HG02610 (cell line): Measurements from ENCODE around the gene DNMT3B.
"Not testable (repeated sequence)": the region's sequence is repeated elsewhere in the genome, so short reads cannot be mapped to it uniquely, and the experiment has no call there.

Source experiments
- ATAC-seq: cut with Tn5 transposase; IDR thresholded peaks from one replicate; pipeline ENCODE4 v1.9.1; 2021; ENCODE audit warnings: mild to moderate bottlenecking, moderate library complexity; ENCODE audit not compliant: unreplicated experiment

Gene DNMT3B

DNA sequence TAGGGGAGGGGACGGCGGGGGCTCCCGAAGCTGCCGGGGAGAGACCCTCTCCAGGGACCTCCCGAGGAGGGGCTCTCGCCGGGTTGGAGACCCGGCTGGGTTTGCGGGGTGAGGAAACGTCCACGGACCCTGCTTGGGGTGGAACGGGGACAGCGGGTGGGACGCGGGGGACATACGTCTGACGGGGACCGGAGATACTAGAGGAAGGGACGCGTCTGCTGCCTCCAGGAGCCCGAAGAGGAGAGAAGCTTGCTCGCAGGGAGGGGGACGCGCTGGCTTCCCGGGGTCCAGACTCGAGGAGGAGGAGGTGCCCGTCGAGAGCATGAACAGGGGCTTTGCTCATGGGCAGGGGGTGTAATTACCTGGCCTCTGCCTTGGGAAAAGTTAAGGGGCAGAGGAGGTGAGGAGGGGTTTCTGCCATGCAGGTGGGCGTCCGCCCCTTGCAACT, 593 bp downstream of the DNMT3B start:
- no peak for ATAC-seq

DNA sequence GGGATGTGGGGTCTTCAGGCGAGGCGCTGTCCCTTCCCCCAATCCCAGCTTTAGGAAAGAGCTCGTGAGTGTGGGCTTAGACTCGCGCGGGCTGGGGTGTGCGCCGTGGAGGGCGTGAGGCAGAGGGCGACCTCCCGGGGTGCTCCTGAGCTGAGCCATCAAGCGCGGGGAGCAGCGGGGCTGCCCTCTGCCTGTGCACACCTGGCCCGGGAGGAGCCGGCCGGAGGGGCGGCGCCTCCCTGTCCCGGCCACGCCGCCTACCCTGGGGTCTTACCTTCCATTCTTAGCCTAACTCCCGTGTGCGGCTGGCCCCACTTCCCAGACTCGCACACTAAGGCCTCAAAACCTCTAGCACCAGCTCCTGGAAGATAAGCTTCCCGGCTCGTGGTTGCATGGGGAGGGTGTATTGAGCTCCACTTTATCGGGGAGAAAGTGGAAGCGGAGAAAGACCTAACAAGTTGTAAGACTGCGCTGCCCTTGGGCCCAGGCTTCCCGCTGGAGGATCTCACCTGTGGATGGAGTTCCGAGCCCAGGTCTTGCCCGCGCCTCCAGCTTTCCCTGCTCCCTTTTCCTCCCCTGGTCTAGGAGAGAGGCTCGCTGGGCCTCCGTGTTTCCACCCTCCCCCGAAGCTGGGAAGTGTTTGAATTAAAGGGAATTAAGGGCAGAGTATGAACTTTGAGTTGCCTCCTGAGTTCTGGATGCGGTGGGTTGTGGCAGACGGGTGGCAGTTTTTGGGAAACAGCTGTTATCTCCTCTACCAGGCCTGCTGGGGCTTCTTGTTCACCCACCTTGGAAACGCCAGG, 1.2 kb downstream of the DNMT3B start:
- ATAC-seq = no peak

DNA sequence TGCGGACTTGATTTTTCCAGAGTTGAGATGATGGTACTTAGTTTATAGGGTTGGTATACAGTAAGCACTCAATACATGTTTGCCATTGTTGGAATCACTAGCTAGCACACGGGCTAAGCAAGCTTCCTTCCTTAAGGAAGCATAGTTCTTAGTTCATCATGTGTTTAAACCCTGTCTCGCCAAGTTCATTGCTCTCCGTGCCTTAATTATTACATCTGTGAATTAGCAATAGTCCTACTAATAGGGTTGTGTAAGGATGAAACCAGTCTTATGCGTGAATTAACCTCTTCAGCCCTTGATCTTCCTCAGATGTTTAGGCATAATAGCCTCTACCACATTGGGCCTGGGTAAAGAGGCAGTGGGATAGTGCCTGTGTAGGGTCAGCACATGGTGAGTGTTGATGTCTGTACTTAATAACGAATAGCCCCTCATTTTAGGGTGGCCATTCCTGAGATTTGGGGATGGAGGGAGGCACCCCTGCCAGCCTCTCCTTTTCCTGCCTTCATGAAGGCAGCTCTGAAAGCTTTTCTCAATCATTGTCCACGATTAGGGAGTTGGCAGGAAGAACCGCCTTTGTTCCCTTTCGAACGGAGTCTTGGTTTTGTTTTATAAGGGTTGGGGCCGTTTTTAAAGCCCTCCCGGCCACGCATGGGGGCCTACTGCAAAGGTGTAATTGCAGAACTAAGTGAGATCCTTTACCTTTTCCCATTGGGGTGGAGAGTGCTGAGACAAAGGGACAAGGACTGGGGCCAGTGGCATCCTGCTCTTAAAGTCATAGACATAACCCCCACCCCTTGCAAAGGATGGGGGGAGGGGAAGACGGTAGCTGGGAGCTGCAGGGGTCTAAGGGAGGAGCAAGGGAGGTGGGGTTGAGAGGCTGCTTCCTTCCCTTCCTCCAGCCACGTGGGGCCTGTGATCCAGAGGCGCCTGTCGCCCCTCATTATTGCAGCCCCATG, 2.1 kb downstream of the DNMT3B start:
- ATAC-seq = no peak

DNA sequence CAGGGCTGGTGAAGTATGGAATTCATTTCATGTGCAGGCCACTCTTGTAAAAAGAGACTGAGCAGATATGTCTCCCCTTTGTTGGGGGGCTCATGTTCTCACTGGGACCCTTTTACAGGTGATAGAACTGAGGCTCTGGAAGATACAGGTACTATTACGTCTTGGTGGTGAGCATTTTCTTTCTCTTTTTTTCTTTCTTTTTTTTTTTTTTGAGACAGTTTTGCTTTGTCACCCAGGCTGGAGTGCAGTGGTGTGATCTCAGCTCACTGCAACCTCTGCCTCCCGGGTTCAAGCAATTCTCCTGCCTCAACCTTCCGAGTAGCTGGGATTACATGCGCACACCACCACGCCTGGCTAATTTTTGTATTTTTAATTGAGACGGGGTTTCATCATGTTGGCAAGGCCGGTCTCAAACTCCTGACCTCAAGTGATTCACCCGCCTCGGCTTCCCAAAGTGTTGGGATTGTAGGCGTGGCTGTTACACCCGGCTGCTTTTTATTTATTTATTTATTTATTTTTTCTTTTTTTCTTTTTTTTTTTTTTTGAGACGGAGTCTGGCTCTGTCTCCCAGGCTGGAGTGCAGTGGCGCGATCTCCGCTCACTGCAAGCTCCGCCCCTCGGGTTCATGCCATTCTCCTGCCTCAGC, 3.2 kb downstream of the DNMT3B start:
- not testable (repeated sequence) for ATAC-seq

DNA sequence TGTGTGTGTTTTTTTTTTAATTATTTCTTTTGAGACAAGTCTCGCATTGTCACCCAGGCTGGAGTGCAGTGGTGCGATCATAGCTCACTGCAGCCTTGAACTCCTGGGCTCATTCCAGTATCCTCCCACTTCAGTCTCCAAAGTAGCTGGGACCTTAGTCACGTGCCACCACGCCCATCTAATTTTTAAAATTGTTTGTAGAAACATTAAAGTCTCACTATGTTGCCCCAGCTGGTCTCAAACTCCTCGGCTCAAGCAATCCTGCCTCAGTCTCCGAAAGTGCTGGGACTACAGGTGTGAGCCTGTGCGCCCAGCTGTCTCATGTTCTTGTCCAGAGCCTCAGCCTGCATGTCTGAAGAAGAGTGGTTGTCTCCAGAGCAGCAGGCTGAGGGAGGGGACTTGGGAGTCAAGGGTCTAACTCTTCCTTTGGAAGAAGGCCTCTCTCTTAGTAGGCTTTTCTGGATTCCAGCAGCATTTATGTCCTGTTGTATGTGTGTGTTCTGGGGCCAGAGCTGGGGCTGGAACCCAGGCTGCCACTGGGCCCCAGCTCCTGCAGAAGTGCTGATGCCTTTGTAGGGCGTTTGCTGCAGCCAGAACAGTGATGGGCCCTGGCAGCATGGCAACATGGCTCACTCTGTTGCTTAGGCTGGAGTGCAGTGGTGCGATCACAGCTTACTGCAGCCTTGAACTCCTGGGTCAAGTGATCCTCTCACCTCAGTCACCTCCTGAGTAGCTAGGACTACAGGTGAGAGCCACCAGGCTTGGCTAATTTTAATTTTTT, 5.4 kb downstream of the DNMT3B start:
- ATAC-seq = no peak

DNA sequence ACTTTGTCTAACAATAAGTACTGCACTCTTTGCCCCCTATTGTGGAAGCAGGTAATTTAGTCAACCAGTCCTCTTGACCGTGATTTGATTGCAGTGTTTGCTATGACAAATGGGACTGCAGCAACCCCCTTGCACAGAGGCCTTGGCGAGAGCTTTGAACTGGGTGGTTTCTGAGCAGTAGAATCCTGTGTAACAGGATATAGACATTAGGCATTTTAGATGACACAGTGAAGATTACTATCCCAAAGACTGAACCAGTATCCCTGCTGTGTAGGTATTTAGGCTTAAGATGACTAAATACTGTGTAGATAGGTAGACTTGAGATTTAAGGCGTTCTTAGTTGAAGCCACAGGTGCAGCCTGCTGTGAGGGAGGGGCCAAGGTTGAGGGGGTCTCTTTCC, 9.9 kb downstream of the DNMT3B start:
- ATAC-seq = no peak

DNA sequence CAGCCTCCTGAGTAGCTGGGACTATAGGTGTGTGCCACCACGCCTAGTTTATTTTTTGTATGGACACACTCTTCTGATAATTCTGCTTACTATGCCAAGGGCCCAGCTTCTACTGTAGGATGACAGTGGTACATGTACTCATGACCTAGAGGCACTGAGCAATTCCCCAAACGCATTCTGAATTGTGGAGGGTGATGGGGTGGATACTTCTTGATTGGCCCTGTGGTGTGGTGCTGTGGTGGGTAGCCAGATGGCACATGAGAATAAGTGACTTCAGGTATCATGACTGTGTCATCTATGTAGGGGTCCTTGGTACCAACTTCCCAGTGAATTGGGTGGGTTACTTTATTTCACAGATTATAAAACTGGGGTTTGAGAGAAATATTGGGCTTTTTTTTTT, 11.0 kb downstream of the DNMT3B start:
- no peak for ATAC-seq

DNA sequence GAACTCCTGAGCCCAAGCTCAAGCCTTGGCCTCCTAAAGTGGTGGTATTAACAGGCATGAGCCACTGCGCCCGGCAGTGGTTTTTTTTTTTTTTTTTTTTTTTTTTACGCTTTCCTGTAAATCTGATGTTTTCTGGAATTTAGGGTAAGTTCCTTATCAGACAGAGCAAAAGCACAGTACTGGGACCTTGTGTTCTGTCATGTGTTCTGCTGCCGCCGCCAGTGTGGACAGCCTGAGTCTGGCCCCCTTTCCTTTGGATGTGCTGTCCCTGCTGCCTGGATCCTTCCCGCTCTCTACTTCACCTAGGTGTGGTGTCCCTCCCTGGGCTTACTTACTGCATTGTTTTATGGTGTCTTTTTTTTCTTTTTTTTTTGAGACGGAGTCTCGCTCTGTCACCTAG, 11.7 kb downstream of the DNMT3B start:
- no peak for ATAC-seq

DNA sequence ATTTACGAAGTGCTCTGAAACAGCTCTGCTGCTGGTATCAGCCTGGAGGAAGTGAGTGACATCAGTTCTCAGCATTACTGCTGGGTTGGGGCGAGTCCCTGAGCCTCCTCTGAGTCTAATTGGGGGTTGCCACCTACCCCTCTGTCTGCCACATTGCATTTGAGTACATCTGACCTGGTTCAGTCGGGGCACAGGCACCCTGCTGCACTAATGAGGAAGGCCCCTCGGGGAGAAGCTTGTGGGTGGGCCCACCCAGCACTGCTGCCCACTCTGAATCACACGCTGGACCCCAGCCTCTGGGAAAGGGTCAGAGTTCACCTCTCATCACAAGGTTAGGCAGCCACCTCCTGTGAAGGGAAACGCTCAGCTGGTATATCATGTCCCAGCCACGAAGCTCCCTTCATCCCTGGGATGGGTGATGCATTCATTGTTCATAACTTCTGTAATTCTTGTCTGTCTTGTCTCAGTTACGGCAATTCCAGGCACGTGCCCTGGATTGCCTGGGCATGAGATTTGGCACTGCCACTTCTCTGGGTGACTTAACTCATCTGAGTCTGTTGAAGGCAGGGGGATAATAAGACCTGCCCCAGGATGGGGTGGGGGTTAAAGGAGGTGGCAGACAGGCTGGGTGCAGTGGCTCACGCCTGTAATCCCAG, 13.3 kb downstream of the DNMT3B start:
- no peak for ATAC-seq

DNA sequence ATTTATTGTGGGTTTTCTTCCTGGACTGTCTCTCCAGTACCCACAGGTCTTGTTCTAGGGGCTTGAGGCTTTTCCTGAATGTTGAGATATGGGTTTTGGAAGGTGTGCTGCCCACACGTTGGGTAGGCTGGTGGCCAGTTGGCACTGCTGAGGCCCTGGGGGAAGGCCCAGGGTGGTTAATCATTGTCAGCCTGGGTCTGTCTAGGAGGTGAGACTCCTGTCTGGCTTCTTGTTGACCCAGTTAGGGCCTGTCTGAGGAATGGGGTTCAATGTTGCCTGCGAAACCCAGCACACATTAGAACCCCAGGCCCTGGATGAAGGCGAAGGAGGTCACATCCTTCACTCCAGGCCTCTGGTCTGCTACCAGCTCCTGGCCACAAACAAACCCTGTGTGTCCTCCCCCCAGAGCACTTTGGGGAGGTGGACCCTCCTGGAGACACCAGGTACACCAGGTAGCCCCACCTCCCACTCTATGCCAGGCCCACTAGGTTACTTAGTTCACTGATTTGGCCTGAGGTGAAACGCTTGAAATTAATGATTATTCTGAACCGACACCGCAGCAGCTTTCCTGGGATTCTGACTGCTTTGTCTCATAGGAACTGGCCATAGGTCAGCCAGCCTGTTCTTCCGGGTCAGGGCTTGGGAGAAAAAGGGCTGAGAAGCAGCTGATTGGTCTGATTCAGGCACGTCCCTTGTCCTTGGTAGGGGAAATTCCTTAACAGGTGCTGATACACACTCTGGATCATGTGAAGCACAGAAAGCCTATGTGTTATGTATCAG, 15.2 kb downstream of the DNMT3B start:
- ATAC-seq = no peak

DNA sequence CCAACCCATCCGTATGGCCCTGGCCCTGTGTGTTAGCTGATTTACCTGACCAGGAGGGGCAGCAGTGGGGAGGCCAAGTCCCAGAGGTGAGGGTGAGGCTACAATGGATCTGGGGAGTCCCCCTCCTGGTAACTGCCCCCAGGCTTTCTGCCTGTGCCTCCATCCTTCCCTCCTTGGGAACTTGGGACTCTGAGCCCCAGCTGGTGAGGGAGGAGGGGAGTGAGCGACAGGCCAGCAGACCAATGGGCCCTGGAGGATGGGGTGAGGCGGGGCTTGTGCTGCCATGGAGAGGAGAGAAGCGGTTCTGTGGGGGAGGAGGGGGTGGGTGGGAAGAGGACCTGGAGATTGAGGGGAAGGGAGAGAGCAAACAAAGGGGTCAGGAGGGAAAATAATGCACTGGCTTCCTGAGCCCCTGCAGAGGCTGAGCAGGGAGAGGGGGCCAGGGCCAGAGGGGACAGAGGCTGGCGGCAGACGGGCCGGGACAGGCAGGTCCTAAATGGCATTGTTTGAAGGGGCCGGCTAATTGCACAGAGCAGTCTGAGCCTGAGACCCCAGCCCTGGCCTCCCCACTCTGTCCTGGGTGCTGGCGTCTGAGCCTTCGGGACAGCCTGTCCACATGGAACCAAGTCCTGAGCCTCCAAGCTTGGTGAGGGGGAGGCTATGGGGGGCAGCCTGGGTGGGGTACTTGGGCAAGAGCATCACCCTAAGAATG, 17.5 kb downstream of the DNMT3B start:
- ATAC-seq = no peak

DNA sequence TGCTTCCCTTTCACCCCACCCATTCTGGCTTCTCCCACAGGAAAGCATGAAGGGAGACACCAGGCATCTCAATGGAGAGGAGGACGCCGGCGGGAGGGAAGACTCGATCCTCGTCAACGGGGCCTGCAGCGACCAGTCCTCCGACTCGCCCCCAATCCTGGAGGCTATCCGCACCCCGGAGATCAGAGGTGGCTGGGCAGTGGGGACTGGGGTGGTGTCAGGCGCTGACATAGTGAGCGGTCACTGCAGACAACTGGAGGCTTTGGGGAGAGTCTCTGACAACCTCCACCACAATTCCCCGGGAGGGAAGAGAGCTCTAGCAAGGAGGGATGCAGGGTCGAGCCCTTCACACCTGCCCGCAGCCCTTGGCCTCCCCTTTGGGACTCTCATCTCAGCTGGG, 18.1 kb downstream of the DNMT3B start:
- ATAC-seq = no peak

DNA sequence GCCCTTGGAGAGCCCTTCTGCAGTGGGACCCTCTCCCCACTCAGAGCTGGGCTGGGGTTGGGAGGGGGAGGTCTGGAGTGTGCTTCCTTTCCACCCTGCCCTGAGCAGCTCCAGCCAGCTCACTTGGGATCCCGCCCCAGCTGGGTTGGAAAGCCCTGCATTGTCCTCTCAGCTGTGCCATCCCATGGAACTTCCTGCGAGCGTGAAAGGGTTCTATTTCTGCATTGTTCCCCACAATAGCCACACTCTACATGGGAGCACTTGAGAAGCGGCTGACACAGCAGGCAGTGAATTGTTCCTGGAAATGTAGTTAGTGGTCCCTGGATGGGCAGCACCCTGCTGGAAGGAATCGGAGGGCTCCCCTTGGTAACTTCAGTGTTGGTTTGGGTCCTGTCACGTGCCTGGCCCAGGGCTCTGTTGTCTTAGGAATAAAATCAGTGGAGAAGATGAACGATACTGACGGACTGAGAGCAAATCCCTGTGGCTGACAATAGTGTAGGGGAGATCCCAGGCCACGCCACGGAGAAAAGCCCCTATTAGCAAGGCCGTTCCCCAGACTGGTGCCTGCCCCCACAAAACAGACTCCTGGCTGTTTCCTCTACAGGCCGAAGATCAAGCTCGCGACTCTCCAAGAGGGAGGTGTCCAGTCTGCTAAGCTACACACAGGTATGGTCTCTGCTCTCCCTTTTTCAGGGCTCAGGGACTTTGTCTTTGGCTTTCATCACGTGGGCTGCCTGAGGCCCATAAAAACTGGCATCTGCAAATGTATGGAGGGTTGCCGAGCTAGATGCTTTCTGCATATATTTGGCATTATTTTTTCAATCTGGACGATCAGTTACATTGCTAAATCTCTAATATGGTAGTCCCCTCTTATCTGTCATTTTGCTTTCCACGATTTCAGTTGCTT, 18.8 kb downstream of the DNMT3B start:
- no peak for ATAC-seq

DNA sequence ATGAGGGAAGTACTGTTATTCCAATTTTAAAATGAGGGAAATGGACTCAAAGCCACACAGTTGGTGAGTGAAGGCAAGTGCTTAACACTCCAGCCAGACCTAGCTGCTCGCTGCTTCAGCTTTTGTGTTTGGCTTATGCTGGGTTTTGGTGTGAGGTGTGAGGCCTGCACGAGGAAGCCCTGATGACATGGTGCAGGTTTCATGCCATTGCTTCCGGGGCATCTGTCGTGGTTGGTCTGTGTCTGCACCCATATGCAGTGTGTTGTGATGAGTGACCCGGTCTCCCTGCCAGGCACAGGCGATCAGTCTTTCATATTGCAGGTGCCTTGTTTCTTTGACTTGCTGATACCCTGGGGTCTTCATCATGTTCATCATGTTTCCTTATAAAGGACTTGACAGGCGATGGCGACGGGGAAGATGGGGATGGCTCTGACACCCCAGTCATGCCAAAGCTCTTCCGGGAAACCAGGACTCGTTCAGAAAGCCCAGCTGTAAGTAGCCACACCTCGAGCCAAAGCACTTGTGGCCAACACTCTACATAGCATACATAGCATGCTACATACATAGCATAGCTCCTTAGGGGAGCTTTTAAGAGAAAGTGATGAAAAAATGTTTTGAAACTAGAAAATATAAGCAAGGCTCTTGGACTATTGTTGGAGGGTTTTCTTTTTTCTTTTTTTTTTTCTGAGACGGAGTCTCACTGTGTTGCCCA, 22.3 kb downstream of the DNMT3B start:
- ATAC-seq = no peak

DNA sequence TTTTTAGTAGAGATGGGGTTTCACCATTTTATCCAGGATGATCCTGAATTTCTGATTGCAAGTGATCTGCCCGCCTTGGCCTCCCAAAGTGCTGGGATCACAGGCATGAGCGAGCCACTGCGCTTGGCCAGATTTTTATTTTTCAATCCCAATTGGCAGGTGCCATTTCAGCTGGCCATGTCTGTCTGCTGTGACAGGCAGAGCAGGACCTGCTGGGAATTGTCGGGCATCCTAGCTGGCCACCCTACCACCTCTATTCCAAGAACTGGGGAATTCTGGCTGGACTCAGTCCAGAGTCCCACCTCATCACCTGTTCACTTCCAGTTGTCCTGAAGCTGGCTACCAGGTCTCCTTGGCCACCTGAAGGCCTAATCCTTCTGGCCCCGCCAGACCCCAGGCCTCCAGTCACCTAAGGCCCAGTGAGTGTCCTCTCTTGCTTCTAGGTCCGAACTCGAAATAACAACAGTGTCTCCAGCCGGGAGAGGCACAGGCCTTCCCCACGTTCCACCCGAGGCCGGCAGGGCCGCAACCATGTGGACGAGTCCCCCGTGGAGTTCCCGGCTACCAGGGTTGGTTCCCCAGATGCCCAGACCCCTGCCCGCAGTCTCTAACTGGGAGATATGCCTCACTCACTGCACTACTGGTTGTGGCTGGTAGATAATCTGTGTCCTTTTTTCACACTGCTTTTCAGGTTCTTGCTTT, 24.0 kb downstream of the DNMT3B start:
- no peak for ATAC-seq

DNA sequence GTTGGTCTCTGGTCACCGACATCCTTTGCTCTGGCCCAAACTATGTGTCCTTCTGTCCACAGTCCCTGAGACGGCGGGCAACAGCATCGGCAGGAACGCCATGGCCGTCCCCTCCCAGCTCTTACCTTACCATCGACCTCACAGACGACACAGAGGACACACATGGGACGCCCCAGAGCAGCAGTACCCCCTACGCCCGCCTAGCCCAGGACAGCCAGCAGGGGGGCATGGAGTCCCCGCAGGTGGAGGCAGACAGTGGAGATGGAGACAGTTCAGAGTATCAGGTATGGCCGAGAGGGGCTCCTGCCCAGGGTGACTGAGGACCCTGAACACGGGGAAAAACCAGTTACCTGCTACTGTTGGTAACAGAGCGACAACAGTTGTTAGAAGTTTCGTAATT, 25.0 kb downstream of the DNMT3B start:
- no peak for ATAC-seq
